Tibial nerve (tissue), 4 donors: ENCODE measurements around the gene TNIP2.

Experiments
- CTCF ChIP-seq, 5 experiments: fragments of 200-600 bp in 3 of 5; fragments of 450-650 bp in 2 of 5; sonication (generic) in 3 of 5; IDR thresholded peaks; one replicate each; pipeline ENCODE4 v1.5.1; 2016 to 2019; ENCODE audit warnings: antibody characterized with exemption in 5 of 5, mild to moderate bottlenecking in 3 of 5, moderate library complexity in 2 of 5
- EP300 ChIP-seq, 2 donors: sonication (generic); formaldehyde crosslinking; IDR thresholded peaks; one replicate each; pipeline ENCODE4 v1.6.1; 2017; ENCODE audit warnings: antibody characterized with exemption in 2 of 2, mild to moderate bottlenecking in 1 of 2

DNA sequence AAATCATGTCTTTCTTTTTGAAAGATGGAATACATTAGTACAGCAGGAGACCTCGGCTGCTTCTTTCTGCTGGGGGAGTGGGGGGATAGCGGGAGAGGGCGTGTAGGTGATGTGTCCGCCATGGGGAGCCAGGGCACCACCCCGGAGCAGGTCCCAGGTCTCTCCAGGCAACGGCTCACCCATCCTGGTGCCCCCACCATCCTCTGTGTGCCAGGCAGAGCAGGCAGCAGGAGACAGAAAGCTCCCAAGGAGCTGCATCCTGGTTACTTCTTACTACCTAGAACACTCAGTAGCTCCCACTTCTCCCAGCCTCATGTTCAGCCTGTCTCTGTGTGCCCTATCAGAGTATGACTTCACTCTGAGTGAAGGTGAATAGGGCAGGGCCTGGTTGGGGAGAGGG, 23.6 kb downstream of the TNIP2 start:
- TF ChIP-seq CTCF (IDR thresholded peaks at IDR 0.05): no peak
- TF ChIP-seq EP300 (IDR thresholded peaks at IDR 0.05): no peak
